Measurements from ENCODE around the gene COL26A1. TPM values are rescaled to one million over a fixed set of nuclear protein-coding genes. Genes with fewer than 3 reads are reported as not detected.

Gene COL26A1
- total RNA-seq, 6 experiments from 2014 or later: 1.4 to 5.4 (median 3.0) TPM

DNA sequence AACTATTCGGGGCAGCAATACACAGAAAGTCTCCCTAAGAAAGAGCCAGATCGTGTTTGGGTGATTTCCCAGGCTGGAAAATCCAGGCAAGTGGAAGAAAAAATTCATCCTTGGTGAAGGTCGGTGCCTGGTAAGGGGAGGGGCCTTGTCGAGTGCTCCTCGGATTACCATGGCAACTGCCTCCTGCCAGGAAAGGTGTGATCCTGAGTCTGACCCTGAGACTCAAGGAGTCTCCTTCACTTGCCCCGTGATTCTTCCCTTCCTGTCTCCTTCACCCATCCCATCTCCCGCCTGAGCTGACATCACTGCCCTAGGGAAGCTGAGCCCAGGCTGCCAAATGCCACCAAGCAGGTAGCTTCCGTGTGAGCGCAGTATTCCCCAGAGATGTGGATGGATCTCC lies 154.2 kb downstream of the COL26A1 start:
- H3K36me3 ChIP-seq: no peaks in the 10 kb centered on the region
- H3K9me3 ChIP-seq: no peaks in the 10 kb centered on the region
- DNase-seq: no peak
- intact Hi-C loops (cut with DNase I): no loop called here
- WGBS (ENCODE audit: insufficient coverage, low coverage, low lambda C conversion rate, missing lambda C conversion rate): 63% methylated on average over 7 of the region's 9 CpGs
- no peaks in the 10 kb centered on the region for H3K27me3 ChIP-seq
- ATAC-seq: no peak
- no peaks in the 10 kb centered on the region for H3K4me1 ChIP-seq
- no peak overlapping the region for H3K27ac ChIP-seq
- no peak overlapping the region for H3K4me3 ChIP-seq
- TF ChIP-seq POLR2A (IDR thresholded peaks at IDR 0.05): no peak
- TF ChIP-seq, protein P1, sequence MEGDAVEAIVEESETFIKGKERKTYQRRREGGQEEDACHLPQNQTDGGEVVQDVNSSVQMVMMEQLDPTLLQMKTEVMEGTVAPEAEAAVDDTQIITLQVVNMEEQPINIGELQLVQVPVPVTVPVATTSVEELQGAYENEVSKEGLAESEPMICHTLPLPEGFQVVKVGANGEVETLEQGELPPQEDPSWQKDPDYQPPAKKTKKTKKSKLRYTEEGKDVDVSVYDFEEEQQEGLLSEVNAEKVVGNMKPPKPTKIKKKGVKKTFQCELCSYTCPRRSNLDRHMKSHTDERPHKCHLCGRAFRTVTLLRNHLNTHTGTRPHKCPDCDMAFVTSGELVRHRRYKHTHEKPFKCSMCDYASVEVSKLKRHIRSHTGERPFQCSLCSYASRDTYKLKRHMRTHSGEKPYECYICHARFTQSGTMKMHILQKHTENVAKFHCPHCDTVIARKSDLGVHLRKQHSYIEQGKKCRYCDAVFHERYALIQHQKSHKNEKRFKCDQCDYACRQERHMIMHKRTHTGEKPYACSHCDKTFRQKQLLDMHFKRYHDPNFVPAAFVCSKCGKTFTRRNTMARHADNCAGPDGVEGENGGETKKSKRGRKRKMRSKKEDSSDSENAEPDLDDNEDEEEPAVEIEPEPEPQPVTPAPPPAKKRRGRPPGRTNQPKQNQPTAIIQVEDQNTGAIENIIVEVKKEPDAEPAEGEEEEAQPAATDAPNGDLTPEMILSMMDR (IDR thresholded peaks at IDR 0.05): no peak

DNA sequence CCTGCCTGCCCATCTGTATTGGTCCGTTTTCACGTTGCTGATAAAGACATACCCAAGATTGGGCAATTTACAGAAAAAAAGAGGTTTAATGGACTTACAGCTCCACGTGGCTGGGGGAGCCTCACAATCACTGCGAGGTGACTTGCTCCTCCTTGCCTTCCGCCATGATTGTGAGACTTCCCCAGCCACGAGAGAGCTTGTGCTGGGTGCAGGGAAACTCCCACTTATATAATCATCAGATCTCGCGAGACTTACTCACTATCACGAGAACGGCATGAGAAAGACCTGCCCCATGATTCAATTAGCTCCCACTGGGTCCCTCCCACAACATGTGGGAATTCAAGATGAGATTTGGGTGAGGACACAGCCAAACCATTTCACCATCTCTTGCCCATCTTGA lies 154.6 kb downstream of the COL26A1 start:
- no peak for TF ChIP-seq POLR2A (IDR thresholded peaks at IDR 0.05)
- TF ChIP-seq, protein P1 (IDR thresholded peaks at IDR 0.05): no peak
- H3K36me3 ChIP-seq: no peaks in the 10 kb centered on the region

DNA sequence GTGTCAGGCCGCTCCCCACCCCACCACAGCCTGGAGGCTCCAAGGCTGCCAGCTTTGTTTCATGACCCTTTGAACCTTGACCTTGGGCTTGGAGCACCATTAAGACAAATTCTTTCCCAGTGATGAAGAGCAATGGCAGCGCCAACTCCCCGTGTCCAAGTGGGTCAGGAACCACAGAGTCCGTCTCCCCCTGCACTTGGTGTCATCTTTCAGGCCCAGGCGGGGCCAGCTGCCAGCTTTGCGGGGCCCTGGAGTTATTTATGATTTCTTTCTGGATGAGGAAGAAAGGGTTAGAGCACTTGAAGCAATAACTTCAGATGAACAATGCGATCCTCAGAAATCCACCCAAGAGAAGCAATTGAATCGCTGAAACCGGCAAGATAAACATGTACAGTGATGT lies 155.7 kb downstream of the COL26A1 start:
- H3K4me1 ChIP-seq: no peaks in the 10 kb centered on the region
- no peaks in the 10 kb centered on the region for H3K27me3 ChIP-seq
- 75% methylated on average over 6 of the region's 9 CpGs for WGBS (ENCODE audit: insufficient coverage, low coverage, low lambda C conversion rate, missing lambda C conversion rate)
- no peak overlapping the region for H3K27ac ChIP-seq
- intact Hi-C loops (cut with DNase I): no loop called here
- DNase-seq (no peak), ATAC-seq (no peak)
- TF ChIP-seq, protein P1 (IDR thresholded peaks at IDR 0.05): no peak
- no peak for TF ChIP-seq POLR2A (IDR thresholded peaks at IDR 0.05)
- no peaks in the 10 kb centered on the region for H3K9me3 ChIP-seq
- H3K36me3 ChIP-seq: no peaks in the 10 kb centered on the region
- no peak overlapping the region for H3K4me3 ChIP-seq

More for the DNA sequence above, 154.6 kb downstream of the COL26A1 start:
- ATAC-seq: no peak
- H3K27me3 ChIP-seq: no peaks in the 10 kb centered on the region
- no peak overlapping the region for H3K27ac ChIP-seq
- intact Hi-C loops (cut with DNase I): no loop called here
- no peaks in the 10 kb centered on the region for H3K4me1 ChIP-seq
- no peak overlapping the region for H3K4me3 ChIP-seq
- H3K9me3 ChIP-seq: no peaks in the 10 kb centered on the region
- no peak for DNase-seq
- 81% methylated on average over 10 of the region's 10 CpGs for WGBS (ENCODE audit: insufficient coverage, low coverage, low lambda C conversion rate, missing lambda C conversion rate)

DNA sequence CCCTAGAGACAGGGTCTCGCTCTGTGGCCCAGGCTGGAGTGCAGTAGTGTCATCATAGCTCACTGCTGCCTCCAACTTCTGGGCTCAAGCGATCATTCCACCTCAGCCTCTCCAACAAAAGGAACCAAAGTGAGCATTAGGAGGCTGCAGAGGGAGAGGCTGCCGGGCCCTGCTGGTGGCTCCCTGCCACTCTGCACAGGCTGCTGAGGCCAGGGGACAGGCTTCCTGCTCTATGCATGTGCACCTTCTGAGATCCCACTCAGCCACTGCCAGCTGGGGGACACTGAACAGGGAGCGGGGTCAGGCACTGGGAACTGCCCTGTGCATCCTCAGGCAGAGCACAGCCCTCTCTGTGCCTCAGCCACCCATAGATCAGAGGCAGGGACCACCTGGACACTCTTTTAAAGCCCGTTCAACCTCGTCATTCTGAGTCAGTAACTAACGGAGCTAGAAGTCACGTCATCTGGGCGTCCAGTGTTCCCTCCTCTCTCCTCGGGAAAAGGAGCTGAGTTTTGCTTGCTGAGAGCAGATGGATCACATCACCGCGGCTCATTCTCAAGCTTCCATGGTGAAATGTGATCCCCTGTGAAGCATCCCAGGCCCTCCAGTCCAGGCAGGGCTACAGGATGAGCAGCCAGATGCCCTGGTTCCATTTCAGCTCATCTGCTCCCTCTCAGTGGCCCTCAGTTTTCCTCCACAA lies 156.8 kb downstream of the COL26A1 start:
- intact Hi-C loops (cut with DNase I): no loop called here
- H3K27ac ChIP-seq: no peak overlapping the region
- no peaks in the 10 kb centered on the region for H3K4me1 ChIP-seq
- no peaks in the 10 kb centered on the region for H3K36me3 ChIP-seq
- no peak overlapping the region for H3K4me3 ChIP-seq
- H3K9me3 ChIP-seq: no peaks in the 10 kb centered on the region
- WGBS (ENCODE audit: insufficient coverage, low coverage, low lambda C conversion rate, missing lambda C conversion rate): 78% methylated on average over 7 of the region's 12 CpGs
- no peaks in the 10 kb centered on the region for H3K27me3 ChIP-seq
- ATAC-seq: peak in 1 of 4 donors; percentile 26
- no peak for TF ChIP-seq POLR2A (IDR thresholded peaks at IDR 0.05)
- TF ChIP-seq, protein P1 (IDR thresholded peaks at IDR 0.05): no peak
- DNase-seq: no peak
